HTR-8/SVneo (cell line): Measurements from ENCODE around the gene LTB4R2.
"Not testable (repeated sequence)": the region's sequence is repeated elsewhere in the genome, so short reads cannot be mapped to it uniquely, and the experiment has no call there.

Source experiments
- DNase-seq: peaks from one replicate; pipeline ENCODE4 v3.0.0; 2011; ENCODE audit warnings: low spot score, mixed read lengths; ENCODE audit not compliant: insufficient read length
- FAIRE-seq: peaks from 2 replicates; lab custom pipeline; 2011; peaks lifted over from hg19 to GRCh38; lab: Jason Lieb, UNC

LTB4R2 gene

GRCh38 chr14:24315807-24316596 is 6.1 kb downstream of the LTB4R2 start:
- FAIRE-seq (no peak), DNase-seq (no peak)

GRCh38 chr14:24316597-24316950 is 6.6 kb downstream of the LTB4R2 start:
- DNase-seq (no peak), FAIRE-seq (no peak)

- DNase-seq (no peak), FAIRE-seq (no peak)
These were observed 7.4 kb downstream of the LTB4R2 start for GRCh38 chr14:24317141-24317928.

GRCh38 chr14:24321212-24321975 is 11.5 kb downstream of the LTB4R2 start:
- no peak for FAIRE-seq
- DNase-seq, result no peak

- FAIRE-seq (no peak), DNase-seq (no peak)
These were observed 12.7 kb downstream of the LTB4R2 start for GRCh38 chr14:24322672-24323071.

GRCh38 chr14:24323341-24323740 is 13.4 kb downstream of the LTB4R2 start:
- FAIRE-seq (no peak), DNase-seq (no peak)

GRCh38 chr14:24324024-24324423 is 14.1 kb downstream of the LTB4R2 start:
- DNase-seq, result no peak
- no peak for FAIRE-seq

- DNase-seq, result no peak
- FAIRE-seq, result no peak
These were observed 15.1 kb downstream of the LTB4R2 start for GRCh38 chr14:24325041-24325530.

- DNase-seq (no peak), FAIRE-seq (no peak)
These were observed 16.0 kb downstream of the LTB4R2 start for GRCh38 chr14:24325963-24326362.

GRCh38 chr14:24327303-24327702 is 17.4 kb downstream of the LTB4R2 start:
- FAIRE-seq (no peak), DNase-seq (no peak)

GRCh38 chr14:24327914-24328313 is 18.0 kb downstream of the LTB4R2 start:
- FAIRE-seq, result not testable (repeated sequence)

GRCh38 chr14:24329073-24329663 is 19.2 kb downstream of the LTB4R2 start:
- DNase-seq (no peak), FAIRE-seq (no peak)

More at GRCh38 chr14:24327914-24328313, 18.0 kb downstream of the LTB4R2 start:
- not testable (repeated sequence) for DNase-seq

GRCh38 chr14:24329736-24330135 is 19.8 kb downstream of the LTB4R2 start:
- FAIRE-seq (no peak), DNase-seq (no peak)

- no peak for FAIRE-seq
- no peak for DNase-seq
These were observed 21.2 kb downstream of the LTB4R2 start for GRCh38 chr14:24330973-24331674.

- FAIRE-seq (no peak), DNase-seq (no peak)
These were observed 21.9 kb downstream of the LTB4R2 start for GRCh38 chr14:24331731-24332267.

GRCh38 chr14:24332268-24332993 is 22.5 kb downstream of the LTB4R2 start:
- DNase-seq (peak; percentile 51), FAIRE-seq (no peak)

GRCh38 chr14:24334431-24335291 is 24.7 kb downstream of the LTB4R2 start, which contains the start of gene ADCY4:
Gene ADCY4 (minus strand): TSS chr14:24335071. CDS start chr14:24334652, 419 bp downstream.
- no peak for DNase-seq
- FAIRE-seq, result no peak
